ENCODE measurements around the gene TIGD6. TPM values are rescaled to one million over a fixed set of nuclear protein-coding genes. Genes with fewer than 3 reads are reported as not detected.
A peak's percentile ranks its signal among the peaks of the same experiment; 100 is the strongest.

Gene TIGD6
- total and polyA plus RNA-seq, 9 of the 15 experiments (the other 6 are each of a cell fraction or from before 2014, with no cell fraction given) = 1.8 to 6.3 (median 3.9) TPM

GRCh38 chr5:150026682-150027172, 26.3 kb upstream of the TIGD6 start (continued):
- TF ChIP-seq PKNOX1 (IDR thresholded peaks at IDR 0.05) = peak; percentile 17; the same call in 1 of the 2 replicates
- TF ChIP-seq KLF16 (IDR thresholded peaks at IDR 0.05) = peak; percentile 84; the same call in 1 of the 2 replicates
- 0 out of 2 replicates have a peak, but pooled peaks have one; percentile 36 for TF ChIP-seq ETS1 (conservative IDR thresholded peaks at IDR 0.05; ENCODE audit: control insufficient read depth, low read depth, low read length)
- peak; percentile 70; the same call in 1 of the 2 replicates for TF ChIP-seq RNF2 (IDR thresholded peaks at IDR 0.05)
- TF ChIP-seq MAZ (CRISPR knock-in tag; conservative IDR thresholded peaks at IDR 0.05 in 1 of 2, IDR thresholded peaks at IDR 0.05 in 1 of 2) = peak; percentile 23 to 26; a peak in 1 of 4 replicates
- TF ChIP-seq ZNF583 (CRISPR knock-in tag; IDR thresholded peaks at IDR 0.05) = no peak
- TF ChIP-seq NCOR1 (IDR thresholded peaks at IDR 0.05) = peak; percentile 87
- TF ChIP-seq EP400 (IDR thresholded peaks at IDR 0.05) = 0 out of 2 replicates have a peak, but pooled peaks have one; percentile 19
- no peak for TF ChIP-seq LCOR (CRISPR knock-in tag; IDR thresholded peaks at IDR 0.05)
- no peak for TF ChIP-seq TARDBP (IDR thresholded peaks at IDR 0.05)
- TF ChIP-seq CBFA2T3 (IDR thresholded peaks at IDR 0.05) = peak; percentile 95
- TF ChIP-seq CBFA2T2 (conservative IDR thresholded peaks at IDR 0.05) = peak; percentile 92
- no peak for TF ChIP-seq ZNF347 (CRISPR knock-in tag; IDR thresholded peaks at IDR 0.05; ENCODE audit: low read depth)
- peak; percentile 31; the same call in 1 of the 2 replicates for TF ChIP-seq JUND (IDR thresholded peaks at IDR 0.05; ENCODE audit: borderline replicate concordance, low read depth, low read length)
- TF ChIP-seq JUND (tag; IDR thresholded peaks at IDR 0.05; ENCODE audit: borderline replicate concordance, low read depth, low read length) = peak; percentile 34; the same call in 1 of the 3 replicates
- TF ChIP-seq ZNF318 (IDR thresholded peaks at IDR 0.05; ENCODE audit: borderline replicate concordance in 1 of 2, low read depth in 1 of 2) = no peak
- TF ChIP-seq ZNF740 (CRISPR knock-in tag; IDR thresholded peaks at IDR 0.05) = peak; percentile 74
- TF ChIP-seq ZNF740 (tag; IDR thresholded peaks at IDR 0.05) = no peak
